ENCODE results near the gene KCNK5.

Gene KCNK5

GRCh38 chr6:39214846-39215639 is 14.2 kb downstream of the KCNK5 start:
- no peak for DNase-seq

- no peak for DNase-seq
Observed at GRCh38 chr6:39214120-39214813, 15.0 kb downstream of the KCNK5 start.

- no peak for DNase-seq
Observed at GRCh38 chr6:39213195-39213920, 15.9 kb downstream of the KCNK5 start.

- DNase-seq: no peak
Observed at GRCh38 chr6:39211183-39211582, 18.1 kb downstream of the KCNK5 start.

GRCh38 chr6:39210450-39210849 is 18.8 kb downstream of the KCNK5 start:
- peak; percentile 35 for DNase-seq

- no peak for DNase-seq
Observed at GRCh38 chr6:39209911-39210310, 19.4 kb downstream of the KCNK5 start.

- DNase-seq: no peak
Observed at GRCh38 chr6:39209360-39209811, 19.9 kb downstream of the KCNK5 start.

- no peak for DNase-seq
Observed at GRCh38 chr6:39208223-39208739, 21.0 kb downstream of the KCNK5 start.

GRCh38 chr6:39207416-39208222 is 21.7 kb downstream of the KCNK5 start:
- no peak for DNase-seq

- DNase-seq: no peak
Observed at GRCh38 chr6:39206250-39206721, 23.0 kb downstream of the KCNK5 start.

- no peak for DNase-seq
Observed at GRCh38 chr6:39204646-39205244, 24.5 kb downstream of the KCNK5 start.

- DNase-seq: no peak
Observed at GRCh38 chr6:39204160-39204495, 25.1 kb downstream of the KCNK5 start.

- DNase-seq: no peak
Observed at GRCh38 chr6:39203436-39204159, 25.7 kb downstream of the KCNK5 start.

GRCh38 chr6:39202166-39202565 is 27.1 kb downstream of the KCNK5 start:
- DNase-seq: no peak

- DNase-seq: no peak
Observed at GRCh38 chr6:39200498-39201020, 28.7 kb downstream of the KCNK5 start.

- no peak for DNase-seq
Observed at GRCh38 chr6:39199976-39200375, 29.3 kb downstream of the KCNK5 start.

- DNase-seq: no peak
Observed at GRCh38 chr6:39199231-39199940, 29.9 kb downstream of the KCNK5 start.

GRCh38 chr6:39198528-39198927 is 30.7 kb downstream of the KCNK5 start:
- no peak for DNase-seq

- no peak for DNase-seq
Observed at GRCh38 chr6:39197922-39198500, 31.3 kb downstream of the KCNK5 start.

- no peak for DNase-seq
Observed at GRCh38 chr6:39197521-39197920, 31.8 kb downstream of the KCNK5 start.
